ENCODE results near the gene CD9.
"Not testable (repeated sequence)": the region's sequence is repeated elsewhere in the genome, so short reads cannot be mapped to it uniquely, and the experiment has no call there.

Gene CD9

DNA sequence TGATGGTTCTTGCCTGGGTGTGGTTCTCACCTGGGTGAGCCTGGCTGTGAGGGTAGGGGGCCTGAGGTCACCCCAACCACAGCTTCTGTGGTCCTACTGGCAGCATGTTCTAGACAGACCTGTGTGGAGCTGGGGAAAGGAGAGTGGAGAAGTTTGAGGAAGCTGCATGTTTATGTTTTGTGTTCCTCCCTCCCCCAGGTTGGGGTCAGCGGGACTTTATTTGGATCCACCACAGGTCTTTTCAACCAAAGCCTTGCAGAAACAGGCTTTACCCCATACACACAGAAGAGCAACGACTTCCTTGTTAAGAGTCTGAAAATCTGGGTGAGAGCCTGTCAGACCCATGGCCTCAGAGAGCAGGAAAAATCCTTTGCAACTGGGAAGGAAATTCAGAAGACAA lies 5.6 kb downstream of the CD9 start:
- Histone ChIP-seq H3K4me3 (ENCODE audit: severe bottlenecking) (no peak overlapping the region), H3K27ac (ENCODE audit: poor library complexity, severe bottlenecking) (peak overlapping the region; percentile 32), H3K27me3 (ENCODE audit: insufficient read depth, poor library complexity, severe bottlenecking) (no peaks in the 10 kb centered on the region), H3K9me3 (ENCODE audit: severe bottlenecking) (no peaks in the 10 kb centered on the region), H3K36me3 (ENCODE audit: low read depth) (peaks cover 86% of the 10 kb centered on the region), H3K4me1 (ENCODE audit: insufficient read depth, poor library complexity, severe bottlenecking) (peaks cover 70% of the 10 kb centered on the region)
- TF ChIP-seq, protein P1, sequence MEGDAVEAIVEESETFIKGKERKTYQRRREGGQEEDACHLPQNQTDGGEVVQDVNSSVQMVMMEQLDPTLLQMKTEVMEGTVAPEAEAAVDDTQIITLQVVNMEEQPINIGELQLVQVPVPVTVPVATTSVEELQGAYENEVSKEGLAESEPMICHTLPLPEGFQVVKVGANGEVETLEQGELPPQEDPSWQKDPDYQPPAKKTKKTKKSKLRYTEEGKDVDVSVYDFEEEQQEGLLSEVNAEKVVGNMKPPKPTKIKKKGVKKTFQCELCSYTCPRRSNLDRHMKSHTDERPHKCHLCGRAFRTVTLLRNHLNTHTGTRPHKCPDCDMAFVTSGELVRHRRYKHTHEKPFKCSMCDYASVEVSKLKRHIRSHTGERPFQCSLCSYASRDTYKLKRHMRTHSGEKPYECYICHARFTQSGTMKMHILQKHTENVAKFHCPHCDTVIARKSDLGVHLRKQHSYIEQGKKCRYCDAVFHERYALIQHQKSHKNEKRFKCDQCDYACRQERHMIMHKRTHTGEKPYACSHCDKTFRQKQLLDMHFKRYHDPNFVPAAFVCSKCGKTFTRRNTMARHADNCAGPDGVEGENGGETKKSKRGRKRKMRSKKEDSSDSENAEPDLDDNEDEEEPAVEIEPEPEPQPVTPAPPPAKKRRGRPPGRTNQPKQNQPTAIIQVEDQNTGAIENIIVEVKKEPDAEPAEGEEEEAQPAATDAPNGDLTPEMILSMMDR (IDR thresholded peaks at IDR 0.05; ENCODE audit: poor library complexity, severe bottlenecking) = no peak
- no peak for ATAC-seq (ENCODE audit: low read depth)
- DNase-seq (ENCODE audit: low spot score) = no peak

DNA sequence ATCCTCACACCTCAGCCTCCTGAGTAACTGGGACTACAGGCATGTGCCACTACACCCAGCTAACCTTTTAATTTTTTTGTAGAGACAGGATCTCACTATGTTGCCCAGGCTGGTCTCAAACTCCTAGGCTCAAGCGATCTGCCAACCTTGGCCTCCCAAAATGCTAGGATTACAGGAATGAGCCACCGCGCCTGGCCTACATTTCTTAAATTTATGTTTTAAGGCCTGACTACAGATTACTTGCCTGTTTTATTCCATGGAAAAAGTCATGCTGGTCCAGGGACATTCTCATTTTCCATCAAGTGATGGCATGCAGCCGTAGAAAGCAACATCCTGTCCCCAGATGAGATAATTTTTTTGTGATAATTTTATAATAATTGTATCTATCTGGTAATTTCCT lies 6.1 kb downstream of the CD9 start:
- Histone ChIP-seq H3K4me1 (ENCODE audit: insufficient read depth, poor library complexity, severe bottlenecking) (peaks cover 75% of the 10 kb centered on the region), H3K27ac (ENCODE audit: poor library complexity, severe bottlenecking) (peak overlapping the region; percentile 32), H3K4me3 (ENCODE audit: severe bottlenecking) (no peak overlapping the region), H3K36me3 (ENCODE audit: low read depth) (peaks cover 90% of the 10 kb centered on the region), H3K27me3 (ENCODE audit: insufficient read depth, poor library complexity, severe bottlenecking) (no peaks in the 10 kb centered on the region), H3K9me3 (ENCODE audit: severe bottlenecking) (no peaks in the 10 kb centered on the region)
- ATAC-seq (ENCODE audit: low read depth) (no peak), DNase-seq (ENCODE audit: low spot score) (no peak)
- TF ChIP-seq, protein P1 (IDR thresholded peaks at IDR 0.05; ENCODE audit: poor library complexity, severe bottlenecking) = no peak

DNA sequence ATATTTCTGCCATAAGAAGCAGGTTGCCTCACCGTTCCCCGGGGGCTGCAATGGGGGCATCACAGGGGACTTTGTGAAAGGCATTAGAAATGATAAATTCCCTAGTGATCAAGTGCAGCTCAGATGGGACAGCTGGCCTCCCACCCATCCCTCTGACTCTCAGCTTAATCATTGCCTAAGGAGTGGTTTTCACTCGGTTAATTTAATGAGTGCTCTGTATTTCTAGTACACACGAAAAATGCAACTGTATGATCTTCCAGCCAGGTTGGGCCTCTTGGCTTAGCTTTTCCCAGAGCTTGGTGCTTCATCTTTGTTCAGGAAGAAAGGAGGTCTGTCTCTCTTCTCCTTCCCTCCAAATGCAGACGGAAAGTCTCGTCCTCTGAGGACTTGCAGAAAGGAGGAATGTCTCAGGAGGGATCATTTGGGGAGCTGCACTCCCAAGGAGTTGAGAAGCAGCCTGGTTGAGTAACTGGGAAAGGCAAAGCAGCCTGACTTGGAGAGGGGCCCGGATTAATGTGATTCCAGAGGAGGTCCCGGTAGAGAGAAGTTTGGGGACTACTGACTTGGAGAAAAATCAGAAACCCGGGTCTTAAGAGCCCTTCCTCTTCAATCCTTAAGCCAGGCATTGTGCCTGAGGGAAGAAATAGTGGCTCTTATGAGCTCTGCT lies 7.2 kb downstream of the CD9 start:
- no peaks in the 10 kb centered on the region for H3K9me3 ChIP-seq (ENCODE audit: severe bottlenecking)
- ATAC-seq (ENCODE audit: low read depth) (peak; percentile 30; the same call in 1 of the 3 replicates), DNase-seq (ENCODE audit: low spot score) (no peak)
- TF ChIP-seq, protein P1 (IDR thresholded peaks at IDR 0.05; ENCODE audit: poor library complexity, severe bottlenecking) = no peak
- H3K27ac ChIP-seq (ENCODE audit: poor library complexity, severe bottlenecking) = peak overlapping the region; percentile 32
- H3K36me3 ChIP-seq (ENCODE audit: low read depth) = peaks cover 90% of the 10 kb centered on the region
- no peaks in the 10 kb centered on the region for H3K27me3 ChIP-seq (ENCODE audit: insufficient read depth, poor library complexity, severe bottlenecking)
- H3K4me1 ChIP-seq (ENCODE audit: insufficient read depth, poor library complexity, severe bottlenecking) = peaks cover 75% of the 10 kb centered on the region
- H3K4me3 ChIP-seq (ENCODE audit: severe bottlenecking) = no peak overlapping the region

DNA sequence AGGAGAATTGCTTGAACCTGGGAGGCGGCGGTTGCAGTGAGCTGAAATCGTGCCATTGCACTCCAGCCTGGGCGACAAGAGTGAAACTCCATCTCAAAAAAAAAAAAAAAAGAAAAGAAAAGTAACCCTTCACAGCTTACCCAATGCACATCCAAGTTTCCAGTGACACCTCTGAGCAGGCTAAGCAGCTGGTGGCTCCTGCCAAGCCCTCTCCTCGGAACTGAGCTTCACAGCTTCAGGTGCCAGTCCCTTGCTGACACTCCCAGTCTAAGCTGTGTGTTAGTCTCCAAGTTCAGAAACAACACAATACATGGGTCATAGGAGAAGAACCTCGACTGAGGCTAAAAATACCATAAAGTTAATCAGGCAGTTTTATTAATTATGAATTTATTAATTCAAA lies 7.9 kb downstream of the CD9 start:
- no peaks in the 10 kb centered on the region for H3K9me3 ChIP-seq (ENCODE audit: severe bottlenecking)
- H3K27ac ChIP-seq (ENCODE audit: poor library complexity, severe bottlenecking) = peak overlapping the region; percentile 32
- ATAC-seq (ENCODE audit: low read depth) = no peak
- DNase-seq (ENCODE audit: low spot score) = no peak
- H3K36me3 ChIP-seq (ENCODE audit: low read depth) = peaks cover 90% of the 10 kb centered on the region
- H3K4me3 ChIP-seq (ENCODE audit: severe bottlenecking) = no peak overlapping the region
- peaks cover 75% of the 10 kb centered on the region for H3K4me1 ChIP-seq (ENCODE audit: insufficient read depth, poor library complexity, severe bottlenecking)
- TF ChIP-seq, protein P1 (IDR thresholded peaks at IDR 0.05; ENCODE audit: poor library complexity, severe bottlenecking) = no peak
- no peaks in the 10 kb centered on the region for H3K27me3 ChIP-seq (ENCODE audit: insufficient read depth, poor library complexity, severe bottlenecking)

DNA sequence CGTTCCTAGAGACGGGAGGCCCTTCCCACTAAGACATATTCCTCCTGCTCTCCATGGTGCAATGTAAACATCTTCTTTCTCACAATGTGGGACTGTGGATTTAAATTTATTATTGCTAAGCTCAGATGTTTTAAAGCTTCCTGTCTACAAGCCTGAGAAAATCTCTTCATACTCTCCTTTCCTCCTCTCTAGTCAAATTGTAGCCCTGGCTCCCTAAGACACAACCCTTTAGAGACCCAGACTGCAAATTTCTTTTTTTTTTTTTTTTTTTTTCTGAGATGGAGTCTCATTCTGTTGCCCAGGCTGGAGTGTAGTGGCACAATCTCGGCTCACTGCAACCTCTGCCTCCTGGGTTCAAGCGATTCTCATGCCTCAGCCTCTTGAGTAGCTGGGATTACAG lies 9.2 kb downstream of the CD9 start:
- Histone ChIP-seq H3K4me1 (ENCODE audit: insufficient read depth, poor library complexity, severe bottlenecking) (peaks cover 79% of the 10 kb centered on the region), H3K27ac (ENCODE audit: poor library complexity, severe bottlenecking) (peak overlapping the region; percentile 99), H3K36me3 (ENCODE audit: low read depth) (peaks cover 84% of the 10 kb centered on the region)
- not testable (repeated sequence) for DNase-seq (ENCODE audit: low spot score); H3K27me3 ChIP-seq (ENCODE audit: insufficient read depth, poor library complexity, severe bottlenecking); H3K9me3 ChIP-seq (ENCODE audit: severe bottlenecking); ATAC-seq (ENCODE audit: low read depth); H3K4me3 ChIP-seq (ENCODE audit: severe bottlenecking)
